Measurements from ENCODE around the gene ARID1B. TPM values are rescaled to one million over a fixed set of nuclear protein-coding genes. Genes with fewer than 3 reads are reported as not detected.

Gene ARID1B
- total RNA-seq, 1 donor from 2014 or later: 155 TPM

DNA sequence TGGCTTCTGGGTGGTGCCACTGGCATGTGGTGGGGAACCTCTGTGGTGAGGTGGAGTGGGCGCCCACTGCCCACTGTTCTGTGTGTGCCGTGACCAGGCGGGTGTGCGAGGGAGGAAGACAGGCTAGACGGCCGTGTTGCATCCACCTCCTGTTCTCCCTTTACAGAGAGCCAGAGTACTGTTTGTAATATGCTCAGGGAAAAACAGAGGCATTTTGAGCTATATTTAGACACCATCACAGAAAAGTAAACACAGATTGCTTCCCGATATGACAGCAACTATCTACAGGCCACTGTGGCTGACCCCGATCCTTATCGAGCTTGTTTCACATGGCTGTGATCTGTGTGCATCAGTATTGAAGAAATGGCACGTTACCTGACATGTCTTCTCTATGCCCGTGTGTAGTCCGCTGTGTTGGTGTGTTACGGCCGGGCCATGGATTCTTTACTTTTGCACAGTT lies 45.6 kb downstream of the ARID1B start:
- TF ChIP-seq, protein P1, sequence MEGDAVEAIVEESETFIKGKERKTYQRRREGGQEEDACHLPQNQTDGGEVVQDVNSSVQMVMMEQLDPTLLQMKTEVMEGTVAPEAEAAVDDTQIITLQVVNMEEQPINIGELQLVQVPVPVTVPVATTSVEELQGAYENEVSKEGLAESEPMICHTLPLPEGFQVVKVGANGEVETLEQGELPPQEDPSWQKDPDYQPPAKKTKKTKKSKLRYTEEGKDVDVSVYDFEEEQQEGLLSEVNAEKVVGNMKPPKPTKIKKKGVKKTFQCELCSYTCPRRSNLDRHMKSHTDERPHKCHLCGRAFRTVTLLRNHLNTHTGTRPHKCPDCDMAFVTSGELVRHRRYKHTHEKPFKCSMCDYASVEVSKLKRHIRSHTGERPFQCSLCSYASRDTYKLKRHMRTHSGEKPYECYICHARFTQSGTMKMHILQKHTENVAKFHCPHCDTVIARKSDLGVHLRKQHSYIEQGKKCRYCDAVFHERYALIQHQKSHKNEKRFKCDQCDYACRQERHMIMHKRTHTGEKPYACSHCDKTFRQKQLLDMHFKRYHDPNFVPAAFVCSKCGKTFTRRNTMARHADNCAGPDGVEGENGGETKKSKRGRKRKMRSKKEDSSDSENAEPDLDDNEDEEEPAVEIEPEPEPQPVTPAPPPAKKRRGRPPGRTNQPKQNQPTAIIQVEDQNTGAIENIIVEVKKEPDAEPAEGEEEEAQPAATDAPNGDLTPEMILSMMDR (IDR thresholded peaks at IDR 0.05; ENCODE audit: unreplicated experiment): no peak
- Mint-ChIP-seq H3K9me3 (no peaks in the 10 kb centered on the region), H3K4me1 (peaks cover 48% of the 10 kb centered on the region), H3K27me3 (ENCODE audit: low read depth) (no peaks in the 10 kb centered on the region), H3K4me3 (no peak overlapping the region), H3K27ac (no peak overlapping the region), H3K36me3 (peaks cover 4% of the 10 kb centered on the region)
- DNase-seq (ENCODE audit: low spot score in 2 of 2, unreplicated experiment in 2 of 2): no peak

DNA sequence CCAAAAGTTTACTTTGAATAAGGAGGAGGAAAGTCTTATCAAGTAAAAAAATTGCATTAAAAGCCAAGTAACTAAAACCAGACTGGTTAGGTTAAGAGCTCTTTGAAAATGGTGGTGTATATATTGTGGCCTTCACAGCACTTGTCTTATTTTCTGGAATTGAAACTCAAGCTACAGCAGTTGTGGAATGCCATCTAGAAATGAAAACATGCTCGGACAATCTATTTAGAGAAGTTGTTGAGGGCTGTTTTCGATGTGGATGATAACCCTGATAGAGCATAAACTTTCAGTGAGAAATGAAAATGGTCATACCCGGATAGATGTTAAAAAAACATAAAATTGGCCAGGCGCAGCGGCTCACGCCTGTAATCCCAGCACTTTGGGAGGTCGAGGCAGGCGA lies 47.0 kb downstream of the ARID1B start:
- Mint-ChIP-seq H3K27me3 (ENCODE audit: low read depth) (no peaks in the 10 kb centered on the region), H3K27ac (peak overlapping the region; percentile 43), H3K4me3 (no peak overlapping the region), H3K36me3 (peaks cover 6% of the 10 kb centered on the region), H3K9me3 (no peaks in the 10 kb centered on the region), H3K4me1 (peaks cover 46% of the 10 kb centered on the region)
- TF ChIP-seq, protein P1 (IDR thresholded peaks at IDR 0.05; ENCODE audit: unreplicated experiment): no peak
- no peak for DNase-seq (ENCODE audit: low spot score in 2 of 2, unreplicated experiment in 2 of 2)

DNA sequence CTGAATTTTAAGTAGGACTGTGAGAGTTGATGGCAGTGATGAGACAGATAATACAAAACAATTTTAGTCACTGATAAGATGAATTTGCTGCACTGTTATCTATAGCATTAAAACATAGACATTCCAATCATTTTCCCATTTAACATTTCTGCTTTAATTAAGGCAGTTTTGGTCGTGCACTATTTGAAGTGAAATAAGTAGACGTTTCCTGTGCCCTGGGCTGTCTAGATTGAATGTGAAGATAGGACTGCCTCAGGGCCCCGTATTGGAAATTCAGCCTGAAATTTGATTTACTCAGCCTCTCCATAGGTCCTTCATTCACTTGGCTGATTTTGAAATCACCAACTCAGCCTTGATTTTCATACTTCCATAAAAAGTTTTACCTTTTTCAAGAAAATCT lies 48.3 kb downstream of the ARID1B start:
- Mint-ChIP-seq H3K4me1 (peaks cover 38% of the 10 kb centered on the region), H3K27me3 (ENCODE audit: low read depth) (no peaks in the 10 kb centered on the region), H3K4me3 (no peak overlapping the region), H3K36me3 (peaks cover 12% of the 10 kb centered on the region), H3K9me3 (no peaks in the 10 kb centered on the region), H3K27ac (no peak overlapping the region)
- TF ChIP-seq, protein P1 (IDR thresholded peaks at IDR 0.05; ENCODE audit: unreplicated experiment): no peak
- no peak for DNase-seq (ENCODE audit: low spot score in 2 of 2, unreplicated experiment in 2 of 2)

DNA sequence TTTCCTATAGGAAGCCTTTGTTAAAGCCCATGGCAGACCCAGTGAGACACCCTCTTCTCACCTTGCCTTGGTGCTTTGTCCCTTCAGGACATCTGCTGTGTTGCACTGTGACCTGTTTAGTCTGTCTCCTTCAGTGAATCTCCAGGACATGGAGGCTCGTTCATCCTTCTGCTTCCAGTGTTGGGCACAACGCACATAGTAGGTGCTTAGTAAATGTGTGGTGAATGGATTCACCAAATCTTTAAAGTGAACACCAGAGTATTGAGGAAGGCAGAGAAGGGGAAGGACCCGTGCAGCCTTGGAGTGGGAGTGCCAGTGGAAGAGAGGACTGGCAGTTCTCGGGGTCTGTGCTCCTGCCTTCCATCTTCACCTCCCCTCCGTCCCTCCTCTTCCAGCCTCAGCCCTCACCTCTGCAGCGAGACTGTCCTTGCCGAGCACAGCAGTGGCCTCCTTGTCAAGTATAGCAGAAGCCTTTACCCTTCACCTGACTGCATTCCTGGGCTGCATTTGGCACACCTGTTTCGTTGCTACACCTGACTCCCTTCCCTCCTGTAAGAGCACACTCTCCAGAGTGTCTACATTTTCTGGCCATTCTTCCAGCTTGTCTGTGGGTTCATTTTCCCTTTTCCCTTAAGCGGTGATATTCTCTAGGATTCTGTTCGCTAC lies 49.2 kb downstream of the ARID1B start:
- Mint-ChIP-seq H3K9me3 (no peaks in the 10 kb centered on the region), H3K27ac (no peak overlapping the region), H3K4me1 (peaks cover 38% of the 10 kb centered on the region), H3K36me3 (peaks cover 12% of the 10 kb centered on the region), H3K4me3 (no peak overlapping the region), H3K27me3 (ENCODE audit: low read depth) (no peaks in the 10 kb centered on the region)
- no peak for DNase-seq (ENCODE audit: low spot score in 2 of 2, unreplicated experiment in 2 of 2)
- TF ChIP-seq, protein P1 (IDR thresholded peaks at IDR 0.05; ENCODE audit: unreplicated experiment): no peak

DNA sequence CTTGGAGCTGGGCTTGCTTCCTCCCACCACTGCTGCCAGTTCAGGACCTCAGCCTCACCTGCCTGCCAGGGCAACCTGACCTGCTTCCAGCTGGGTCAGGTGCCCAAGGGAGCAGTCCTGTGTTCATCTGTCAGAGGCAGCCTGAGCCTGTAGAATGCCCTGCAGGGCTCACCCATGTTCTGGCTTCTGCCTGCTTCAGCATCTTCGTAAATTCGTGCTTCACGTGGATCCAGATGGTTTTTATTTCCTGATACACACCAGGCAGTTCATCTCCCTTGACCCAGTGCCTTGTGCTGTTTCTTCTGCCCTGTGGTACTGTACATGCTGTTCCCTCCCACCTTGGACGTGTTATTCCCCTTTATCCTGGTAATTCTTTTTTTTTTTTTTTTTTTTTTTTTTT lies 50.2 kb downstream of the ARID1B start:
- DNase-seq (ENCODE audit: low spot score in 2 of 2, unreplicated experiment in 2 of 2): no peak
- H3K4me3 Mint-ChIP-seq: no peak overlapping the region
- H3K27me3 Mint-ChIP-seq (ENCODE audit: low read depth): no peaks in the 10 kb centered on the region
- peaks cover 8% of the 10 kb centered on the region for H3K36me3 Mint-ChIP-seq
- H3K27ac Mint-ChIP-seq: no peak overlapping the region
- H3K9me3 Mint-ChIP-seq: no peaks in the 10 kb centered on the region
- H3K4me1 Mint-ChIP-seq: peaks cover 42% of the 10 kb centered on the region
- TF ChIP-seq, protein P1 (IDR thresholded peaks at IDR 0.05; ENCODE audit: unreplicated experiment): no peak
